ENCODE data around the gene PRRT4.

- TF ChIP-seq CTCF (IDR thresholded peaks at IDR 0.05) (no peak), POLR2A (IDR thresholded peaks at IDR 0.05) (no peak)
Observed at GRCh38 chr7:128403676-128404075, 42.2 kb upstream of the PRRT4 start.

Measured in right lobe of liver (tissue), 4 donors.